ENCODE measurements around the gene MLLT10. TPM values are rescaled to one million over a fixed set of nuclear protein-coding genes. Genes with fewer than 3 reads are reported as not detected.

Gene MLLT10
- total RNA-seq, 1 donor from 2014 or later = 43.9 TPM

DNA sequence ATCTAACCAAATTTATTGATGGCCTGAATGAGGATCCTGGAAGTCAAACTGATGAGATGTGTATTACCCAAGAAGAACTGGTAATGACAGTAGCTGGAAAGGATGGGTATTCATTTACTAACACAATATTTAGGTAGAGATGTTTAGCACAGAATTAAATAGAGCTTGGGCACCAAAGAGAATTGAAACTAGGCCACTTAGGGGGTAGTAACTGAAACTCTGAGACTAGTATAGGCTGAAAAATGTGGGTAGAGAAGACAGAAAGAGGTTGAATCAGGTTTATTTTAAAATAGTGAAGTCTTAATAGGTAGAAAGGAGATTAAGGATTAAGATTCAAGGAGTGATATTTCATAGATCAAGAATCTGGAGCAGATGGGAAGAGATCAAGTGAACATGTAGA, 155.8 kb downstream of the MLLT10 start:
- peaks cover 2% of the 10 kb centered on the region for H3K9me3 Mint-ChIP-seq (ENCODE audit: unreplicated experiment)
- TF ChIP-seq, protein P1, sequence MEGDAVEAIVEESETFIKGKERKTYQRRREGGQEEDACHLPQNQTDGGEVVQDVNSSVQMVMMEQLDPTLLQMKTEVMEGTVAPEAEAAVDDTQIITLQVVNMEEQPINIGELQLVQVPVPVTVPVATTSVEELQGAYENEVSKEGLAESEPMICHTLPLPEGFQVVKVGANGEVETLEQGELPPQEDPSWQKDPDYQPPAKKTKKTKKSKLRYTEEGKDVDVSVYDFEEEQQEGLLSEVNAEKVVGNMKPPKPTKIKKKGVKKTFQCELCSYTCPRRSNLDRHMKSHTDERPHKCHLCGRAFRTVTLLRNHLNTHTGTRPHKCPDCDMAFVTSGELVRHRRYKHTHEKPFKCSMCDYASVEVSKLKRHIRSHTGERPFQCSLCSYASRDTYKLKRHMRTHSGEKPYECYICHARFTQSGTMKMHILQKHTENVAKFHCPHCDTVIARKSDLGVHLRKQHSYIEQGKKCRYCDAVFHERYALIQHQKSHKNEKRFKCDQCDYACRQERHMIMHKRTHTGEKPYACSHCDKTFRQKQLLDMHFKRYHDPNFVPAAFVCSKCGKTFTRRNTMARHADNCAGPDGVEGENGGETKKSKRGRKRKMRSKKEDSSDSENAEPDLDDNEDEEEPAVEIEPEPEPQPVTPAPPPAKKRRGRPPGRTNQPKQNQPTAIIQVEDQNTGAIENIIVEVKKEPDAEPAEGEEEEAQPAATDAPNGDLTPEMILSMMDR (IDR thresholded peaks at IDR 0.05) = no peak
- H3K36me3 Mint-ChIP-seq (ENCODE audit: unreplicated experiment) = peaks cover 24% of the 10 kb centered on the region
- no peak overlapping the region for H3K27ac Mint-ChIP-seq (ENCODE audit: unreplicated experiment)
- no peaks in the 10 kb centered on the region for H3K27me3 Mint-ChIP-seq (ENCODE audit: unreplicated experiment)
- H3K4me1 Mint-ChIP-seq (ENCODE audit: unreplicated experiment) = peaks cover 20% of the 10 kb centered on the region
- H3K4me3 Mint-ChIP-seq (ENCODE audit: unreplicated experiment) = no peak overlapping the region
- no peak for DNase-seq (ENCODE audit: extremely low spot score, unreplicated experiment)

DNA sequence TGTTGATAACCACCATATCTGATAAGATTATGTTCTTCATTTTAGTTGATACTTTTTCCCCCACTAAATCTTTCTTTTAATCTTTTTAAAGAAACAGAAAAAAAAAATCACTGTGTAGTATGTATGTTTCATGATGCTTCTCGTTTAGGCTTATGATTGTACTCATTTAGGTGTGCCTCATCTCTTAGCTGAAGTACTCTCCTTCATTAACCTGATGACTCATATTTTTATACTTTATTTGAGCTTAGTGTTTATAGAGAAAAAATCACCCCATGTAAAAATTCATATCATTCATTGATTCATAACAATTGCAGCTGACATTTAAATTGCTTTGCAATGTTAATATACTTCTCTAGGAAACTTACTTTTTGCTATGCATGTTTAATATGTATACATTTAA, 158.9 kb downstream of the MLLT10 start:
- DNase-seq (ENCODE audit: extremely low spot score, unreplicated experiment) = no peak
- TF ChIP-seq, protein P1 (IDR thresholded peaks at IDR 0.05) = no peak
- no peak overlapping the region for H3K27ac Mint-ChIP-seq (ENCODE audit: unreplicated experiment)
- H3K36me3 Mint-ChIP-seq (ENCODE audit: unreplicated experiment) = peaks cover 26% of the 10 kb centered on the region
- H3K27me3 Mint-ChIP-seq (ENCODE audit: unreplicated experiment) = no peaks in the 10 kb centered on the region
- H3K4me1 Mint-ChIP-seq (ENCODE audit: unreplicated experiment) = peaks cover 29% of the 10 kb centered on the region
- no peaks in the 10 kb centered on the region for H3K9me3 Mint-ChIP-seq (ENCODE audit: unreplicated experiment)
- H3K4me3 Mint-ChIP-seq (ENCODE audit: unreplicated experiment) = no peak overlapping the region

DNA sequence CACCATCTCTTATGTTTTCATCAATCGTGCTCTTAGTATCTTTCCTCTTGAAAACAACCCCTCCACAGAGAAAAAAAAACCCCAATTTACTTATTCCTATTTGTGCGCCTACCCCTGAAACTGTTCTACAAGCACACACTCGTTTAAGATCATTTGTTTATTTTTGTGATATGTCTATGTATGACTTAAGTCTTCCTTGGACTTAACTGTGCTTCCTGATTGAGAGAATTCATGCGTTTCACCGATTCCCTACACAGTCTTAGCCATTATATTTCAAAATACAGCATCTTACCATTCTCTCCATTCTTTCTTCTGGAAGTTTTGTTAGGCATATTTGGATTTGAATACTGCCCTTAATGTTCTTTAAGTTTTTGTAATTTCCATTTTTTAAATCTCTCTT, 159.4 kb downstream of the MLLT10 start:
- H3K36me3 Mint-ChIP-seq (ENCODE audit: unreplicated experiment) = peaks cover 29% of the 10 kb centered on the region
- H3K27me3 Mint-ChIP-seq (ENCODE audit: unreplicated experiment) = no peaks in the 10 kb centered on the region
- no peak overlapping the region for H3K4me3 Mint-ChIP-seq (ENCODE audit: unreplicated experiment)
- H3K27ac Mint-ChIP-seq (ENCODE audit: unreplicated experiment) = peak overlapping the region; percentile 43
- TF ChIP-seq, protein P1 (IDR thresholded peaks at IDR 0.05) = no peak
- peaks cover 34% of the 10 kb centered on the region for H3K4me1 Mint-ChIP-seq (ENCODE audit: unreplicated experiment)
- H3K9me3 Mint-ChIP-seq (ENCODE audit: unreplicated experiment) = no peaks in the 10 kb centered on the region
- no peak for DNase-seq (ENCODE audit: extremely low spot score, unreplicated experiment)

DNA sequence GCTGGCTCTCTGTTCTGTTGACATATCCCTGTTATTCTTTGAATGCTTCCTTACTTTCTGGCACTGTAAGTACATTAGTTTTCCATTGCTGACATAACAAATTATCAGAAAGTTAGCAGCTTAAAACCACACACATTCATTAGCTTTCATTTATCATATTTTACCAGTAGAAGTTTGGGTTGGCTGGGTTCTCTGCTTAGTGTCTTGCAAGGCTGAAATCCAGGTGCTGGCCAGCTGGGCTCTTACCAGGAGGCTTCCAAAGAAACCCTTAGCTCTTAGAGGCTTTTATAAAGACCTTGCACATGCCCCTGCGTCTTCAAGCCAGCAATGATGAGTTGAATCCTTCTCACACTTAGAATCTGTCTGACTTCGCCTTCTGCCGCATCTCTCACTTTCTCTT, 160.6 kb downstream of the MLLT10 start:
- peaks cover 6% of the 10 kb centered on the region for H3K9me3 Mint-ChIP-seq (ENCODE audit: unreplicated experiment)
- H3K27me3 Mint-ChIP-seq (ENCODE audit: unreplicated experiment) = no peaks in the 10 kb centered on the region
- H3K27ac Mint-ChIP-seq (ENCODE audit: unreplicated experiment) = no peak overlapping the region
- TF ChIP-seq, protein P1 (IDR thresholded peaks at IDR 0.05) = no peak
- H3K36me3 Mint-ChIP-seq (ENCODE audit: unreplicated experiment) = peaks cover 31% of the 10 kb centered on the region
- no peak for DNase-seq (ENCODE audit: extremely low spot score, unreplicated experiment)
- peaks cover 37% of the 10 kb centered on the region for H3K4me1 Mint-ChIP-seq (ENCODE audit: unreplicated experiment)
- H3K4me3 Mint-ChIP-seq (ENCODE audit: unreplicated experiment) = no peak overlapping the region

DNA sequence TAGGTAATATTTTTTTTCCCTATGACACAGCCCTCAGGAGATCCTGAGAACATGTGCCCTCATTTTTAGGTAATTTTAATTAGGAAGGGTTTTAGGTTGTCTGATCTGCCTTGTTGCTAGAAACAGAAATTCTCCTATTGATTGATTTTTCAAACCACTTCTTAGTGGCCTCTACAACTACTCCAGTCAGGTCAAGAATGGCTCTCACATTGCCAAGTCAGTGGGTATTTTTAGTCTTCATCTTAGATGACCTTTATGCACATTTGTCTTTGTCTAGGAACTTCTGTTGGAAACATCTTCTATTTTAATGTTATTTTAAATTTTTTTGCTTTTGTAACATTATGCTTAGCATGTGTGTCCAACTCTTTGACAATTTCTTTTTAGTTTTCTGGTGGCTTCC, 162.3 kb downstream of the MLLT10 start:
- H3K36me3 Mint-ChIP-seq (ENCODE audit: unreplicated experiment) = peaks cover 45% of the 10 kb centered on the region
- no peaks in the 10 kb centered on the region for H3K27me3 Mint-ChIP-seq (ENCODE audit: unreplicated experiment)
- H3K27ac Mint-ChIP-seq (ENCODE audit: unreplicated experiment) = peak overlapping the region; percentile 23
- no peak overlapping the region for H3K4me3 Mint-ChIP-seq (ENCODE audit: unreplicated experiment)
- peaks cover 23% of the 10 kb centered on the region for H3K9me3 Mint-ChIP-seq (ENCODE audit: unreplicated experiment)
- no peak for DNase-seq (ENCODE audit: extremely low spot score, unreplicated experiment)
- TF ChIP-seq, protein P1 (IDR thresholded peaks at IDR 0.05) = no peak
- H3K4me1 Mint-ChIP-seq (ENCODE audit: unreplicated experiment) = peaks cover 32% of the 10 kb centered on the region

Data from osteocyte (in vitro differentiated cells).